ENCODE results near the gene RBM8A.

The RBM8A gene

GRCh38 chr1:145874646-145875045 lies 52.6 kb downstream of the RBM8A start:
- DNase-seq = no peak

DNA sequence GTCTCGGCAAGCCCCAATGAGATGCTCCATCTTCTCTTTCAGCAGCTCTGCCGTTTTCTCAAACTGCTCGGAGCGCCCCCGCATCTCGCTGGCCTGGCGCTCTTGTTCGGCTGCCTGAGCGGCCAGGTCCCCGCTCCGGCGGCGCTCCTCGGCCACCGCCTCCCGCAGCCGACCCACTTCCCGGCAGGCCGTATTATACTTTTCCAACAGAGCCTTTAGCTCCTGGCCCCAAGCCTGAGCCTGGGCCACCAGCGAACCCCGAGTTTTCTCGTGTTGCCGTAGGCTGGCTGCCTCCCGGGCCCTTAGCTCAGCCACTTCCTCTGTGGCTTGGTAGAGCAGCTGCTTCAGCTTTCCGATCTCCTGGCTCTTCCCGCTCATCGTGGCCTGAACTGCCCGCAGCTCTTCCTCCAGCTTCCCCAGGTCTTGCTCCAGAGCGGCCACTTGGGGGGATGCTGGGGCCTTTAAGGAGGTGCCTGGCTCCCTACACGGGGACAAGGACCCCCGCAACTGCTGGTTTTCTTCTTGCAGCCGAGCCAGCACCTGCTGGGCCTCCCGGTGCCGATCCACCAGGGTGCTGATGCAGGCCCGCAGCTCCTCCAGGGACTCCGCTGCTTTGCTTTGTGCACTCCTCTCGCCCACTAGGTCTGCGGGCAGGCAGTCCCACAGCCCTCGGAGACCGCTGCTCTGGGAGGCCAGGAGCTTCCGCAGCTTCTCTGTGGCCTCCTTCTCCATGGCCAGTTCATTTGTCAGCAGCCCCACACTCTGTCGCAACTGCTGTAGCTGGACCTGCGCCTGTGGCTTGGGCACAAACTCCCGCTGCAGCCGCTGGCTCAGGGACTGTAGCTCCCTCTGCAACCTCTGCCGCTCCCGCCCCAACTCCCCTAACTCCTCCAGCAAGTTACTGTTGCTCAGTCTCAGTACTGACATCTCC lies 55.0 kb downstream of the RBM8A start:
- peak; percentile 11 for DNase-seq

Measured in effector CD4-positive, alpha-beta T cell (primary cell).